Measurements from ENCODE around the gene KCTD17.

- TF ChIP-seq, protein P1, sequence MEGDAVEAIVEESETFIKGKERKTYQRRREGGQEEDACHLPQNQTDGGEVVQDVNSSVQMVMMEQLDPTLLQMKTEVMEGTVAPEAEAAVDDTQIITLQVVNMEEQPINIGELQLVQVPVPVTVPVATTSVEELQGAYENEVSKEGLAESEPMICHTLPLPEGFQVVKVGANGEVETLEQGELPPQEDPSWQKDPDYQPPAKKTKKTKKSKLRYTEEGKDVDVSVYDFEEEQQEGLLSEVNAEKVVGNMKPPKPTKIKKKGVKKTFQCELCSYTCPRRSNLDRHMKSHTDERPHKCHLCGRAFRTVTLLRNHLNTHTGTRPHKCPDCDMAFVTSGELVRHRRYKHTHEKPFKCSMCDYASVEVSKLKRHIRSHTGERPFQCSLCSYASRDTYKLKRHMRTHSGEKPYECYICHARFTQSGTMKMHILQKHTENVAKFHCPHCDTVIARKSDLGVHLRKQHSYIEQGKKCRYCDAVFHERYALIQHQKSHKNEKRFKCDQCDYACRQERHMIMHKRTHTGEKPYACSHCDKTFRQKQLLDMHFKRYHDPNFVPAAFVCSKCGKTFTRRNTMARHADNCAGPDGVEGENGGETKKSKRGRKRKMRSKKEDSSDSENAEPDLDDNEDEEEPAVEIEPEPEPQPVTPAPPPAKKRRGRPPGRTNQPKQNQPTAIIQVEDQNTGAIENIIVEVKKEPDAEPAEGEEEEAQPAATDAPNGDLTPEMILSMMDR (IDR thresholded peaks at IDR 0.05), result no peak
- no peak for TF ChIP-seq POLR2A (IDR thresholded peaks at IDR 0.05)
Observed at GRCh38 chr22:37002633-37003032, 48.9 kb upstream of the KCTD17 start.
